ENCODE measurements around the gene OR4D2.

DNA sequence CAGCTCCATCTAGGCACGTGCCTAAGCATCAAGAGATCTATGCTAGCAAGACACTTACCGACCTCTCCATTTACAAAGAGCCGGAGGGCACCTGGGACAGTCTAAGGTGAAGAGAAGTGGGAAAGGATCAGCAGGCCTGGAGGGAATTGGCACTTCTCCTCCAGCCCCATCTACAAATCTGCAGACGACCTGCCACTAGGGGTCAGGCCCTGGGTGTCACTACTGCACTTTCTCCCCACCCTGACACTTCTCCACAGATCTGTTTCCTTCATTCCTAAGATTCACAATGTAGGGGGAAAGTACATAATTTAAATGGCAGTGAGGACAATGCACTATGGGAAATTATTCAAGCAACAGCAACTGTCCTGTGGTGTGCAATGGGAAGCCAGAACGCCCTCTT, 44.1 kb downstream of the OR4D2 start:
- TF ChIP-seq, protein P1, sequence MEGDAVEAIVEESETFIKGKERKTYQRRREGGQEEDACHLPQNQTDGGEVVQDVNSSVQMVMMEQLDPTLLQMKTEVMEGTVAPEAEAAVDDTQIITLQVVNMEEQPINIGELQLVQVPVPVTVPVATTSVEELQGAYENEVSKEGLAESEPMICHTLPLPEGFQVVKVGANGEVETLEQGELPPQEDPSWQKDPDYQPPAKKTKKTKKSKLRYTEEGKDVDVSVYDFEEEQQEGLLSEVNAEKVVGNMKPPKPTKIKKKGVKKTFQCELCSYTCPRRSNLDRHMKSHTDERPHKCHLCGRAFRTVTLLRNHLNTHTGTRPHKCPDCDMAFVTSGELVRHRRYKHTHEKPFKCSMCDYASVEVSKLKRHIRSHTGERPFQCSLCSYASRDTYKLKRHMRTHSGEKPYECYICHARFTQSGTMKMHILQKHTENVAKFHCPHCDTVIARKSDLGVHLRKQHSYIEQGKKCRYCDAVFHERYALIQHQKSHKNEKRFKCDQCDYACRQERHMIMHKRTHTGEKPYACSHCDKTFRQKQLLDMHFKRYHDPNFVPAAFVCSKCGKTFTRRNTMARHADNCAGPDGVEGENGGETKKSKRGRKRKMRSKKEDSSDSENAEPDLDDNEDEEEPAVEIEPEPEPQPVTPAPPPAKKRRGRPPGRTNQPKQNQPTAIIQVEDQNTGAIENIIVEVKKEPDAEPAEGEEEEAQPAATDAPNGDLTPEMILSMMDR (IDR thresholded peaks at IDR 0.05; ENCODE audit: poor library complexity, severe bottlenecking), result no peak
- TF ChIP-seq POLR2AphosphoS5 (IDR thresholded peaks at IDR 0.05) (no peak), EP300 (conservative IDR thresholded peaks at IDR 0.05; ENCODE audit: poor library complexity, severe bottlenecking) (no peak), EZH2 (IDR thresholded peaks at IDR 0.05; ENCODE audit: borderline replicate concordance, insufficient read depth, low read length, poor library complexity, severe bottlenecking) (no peak), RAD21 (conservative IDR thresholded peaks at IDR 0.05) (no peak), MXI1 (conservative IDR thresholded peaks at IDR 0.05; ENCODE audit: poor library complexity, severe bottlenecking) (no peak), SMC3 (conservative IDR thresholded peaks at IDR 0.05; ENCODE audit: poor library complexity) (no peak)
- TF ChIP-seq, protein P2, sequence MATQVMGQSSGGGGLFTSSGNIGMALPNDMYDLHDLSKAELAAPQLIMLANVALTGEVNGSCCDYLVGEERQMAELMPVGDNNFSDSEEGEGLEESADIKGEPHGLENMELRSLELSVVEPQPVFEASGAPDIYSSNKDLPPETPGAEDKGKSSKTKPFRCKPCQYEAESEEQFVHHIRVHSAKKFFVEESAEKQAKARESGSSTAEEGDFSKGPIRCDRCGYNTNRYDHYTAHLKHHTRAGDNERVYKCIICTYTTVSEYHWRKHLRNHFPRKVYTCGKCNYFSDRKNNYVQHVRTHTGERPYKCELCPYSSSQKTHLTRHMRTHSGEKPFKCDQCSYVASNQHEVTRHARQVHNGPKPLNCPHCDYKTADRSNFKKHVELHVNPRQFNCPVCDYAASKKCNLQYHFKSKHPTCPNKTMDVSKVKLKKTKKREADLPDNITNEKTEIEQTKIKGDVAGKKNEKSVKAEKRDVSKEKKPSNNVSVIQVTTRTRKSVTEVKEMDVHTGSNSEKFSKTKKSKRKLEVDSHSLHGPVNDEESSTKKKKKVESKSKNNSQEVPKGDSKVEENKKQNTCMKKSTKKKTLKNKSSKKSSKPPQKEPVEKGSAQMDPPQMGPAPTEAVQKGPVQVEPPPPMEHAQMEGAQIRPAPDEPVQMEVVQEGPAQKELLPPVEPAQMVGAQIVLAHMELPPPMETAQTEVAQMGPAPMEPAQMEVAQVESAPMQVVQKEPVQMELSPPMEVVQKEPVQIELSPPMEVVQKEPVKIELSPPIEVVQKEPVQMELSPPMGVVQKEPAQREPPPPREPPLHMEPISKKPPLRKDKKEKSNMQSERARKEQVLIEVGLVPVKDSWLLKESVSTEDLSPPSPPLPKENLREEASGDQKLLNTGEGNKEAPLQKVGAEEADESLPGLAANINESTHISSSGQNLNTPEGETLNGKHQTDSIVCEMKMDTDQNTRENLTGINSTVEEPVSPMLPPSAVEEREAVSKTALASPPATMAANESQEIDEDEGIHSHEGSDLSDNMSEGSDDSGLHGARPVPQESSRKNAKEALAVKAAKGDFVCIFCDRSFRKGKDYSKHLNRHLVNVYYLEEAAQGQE (IDR thresholded peaks at IDR 0.05; ENCODE audit: borderline replicate concordance), result no peak

Data from neural cell (in vitro differentiated cells).